PFSK-1 (cell line): ENCODE data around the gene ELMO1.

ENCODE experiments used
- POLR2AphosphoS5 ChIP-seq: IDR thresholded peaks from 2 replicates; pipeline ENCODE4 v1.6.1; 2012; ENCODE audit warnings: low read depth, mild to moderate bottlenecking, control low read depth, low read length, moderate library complexity
- REST ChIP-seq, 2 experiments: IDR thresholded peaks; 2 replicates each; pipeline versions ENCODE4 v1.6.1 to v1.8.0; 2011 to 2012; ENCODE audit warnings: low read depth in 2 of 2, low read length in 2 of 2, control low read depth in 1 of 2, inconsistent platforms in 1 of 2, mild to moderate bottlenecking in 1 of 2, moderate library complexity in 1 of 2; ENCODE audit not compliant: insufficient read depth in 1 of 2
- SIN3A ChIP-seq: IDR thresholded peaks from 2 replicates; pipeline ENCODE4 v1.6.1; 2012; ENCODE audit warnings: mild to moderate bottlenecking, low read length, moderate library complexity, borderline replicate concordance; ENCODE audit not compliant: insufficient read depth
- TAF1 ChIP-seq: IDR thresholded peaks from 2 replicates; pipeline ENCODE4 v1.6.1; 2012; ENCODE audit warnings: low read length, control low read depth, borderline replicate concordance; ENCODE audit not compliant: insufficient read depth

GRCh38 chr7:36865019-36865418, 583.6 kb downstream of the ELMO1 start:
- no peak for TF ChIP-seq REST (IDR thresholded peaks at IDR 0.05; ENCODE audit: insufficient read depth in 1 of 2, low read depth in 2 of 2, low read length in 2 of 2)
- TF ChIP-seq TAF1 = no peak
- TF ChIP-seq POLR2AphosphoS5 = no peak
- TF ChIP-seq SIN3A = no peak
